DOHH2 (cell line): ENCODE results near the gene ACKR3.

Experiments used
- EZH2phosphoT487 ChIP-seq: fragments of 200-600 bp; sonication (generic); IDR thresholded peaks from 2 replicates; pipeline ENCODE4 v1.6.1; 2017; ENCODE audit warnings: borderline replicate concordance, mild to moderate bottlenecking, antibody characterized with exemption, low read length, moderate library complexity, mixed read lengths
- TF ChIP-seq, protein P1 (sequence below): fragments of 200-600 bp; sonication (generic); IDR thresholded peaks from one replicate; pipeline ENCODE4 v1.5.1; 2014; ENCODE audit warnings: antibody characterized with exemption, mild to moderate bottlenecking, low read depth, low read length; ENCODE audit not compliant: poor library complexity, severe bottlenecking

DNA sequence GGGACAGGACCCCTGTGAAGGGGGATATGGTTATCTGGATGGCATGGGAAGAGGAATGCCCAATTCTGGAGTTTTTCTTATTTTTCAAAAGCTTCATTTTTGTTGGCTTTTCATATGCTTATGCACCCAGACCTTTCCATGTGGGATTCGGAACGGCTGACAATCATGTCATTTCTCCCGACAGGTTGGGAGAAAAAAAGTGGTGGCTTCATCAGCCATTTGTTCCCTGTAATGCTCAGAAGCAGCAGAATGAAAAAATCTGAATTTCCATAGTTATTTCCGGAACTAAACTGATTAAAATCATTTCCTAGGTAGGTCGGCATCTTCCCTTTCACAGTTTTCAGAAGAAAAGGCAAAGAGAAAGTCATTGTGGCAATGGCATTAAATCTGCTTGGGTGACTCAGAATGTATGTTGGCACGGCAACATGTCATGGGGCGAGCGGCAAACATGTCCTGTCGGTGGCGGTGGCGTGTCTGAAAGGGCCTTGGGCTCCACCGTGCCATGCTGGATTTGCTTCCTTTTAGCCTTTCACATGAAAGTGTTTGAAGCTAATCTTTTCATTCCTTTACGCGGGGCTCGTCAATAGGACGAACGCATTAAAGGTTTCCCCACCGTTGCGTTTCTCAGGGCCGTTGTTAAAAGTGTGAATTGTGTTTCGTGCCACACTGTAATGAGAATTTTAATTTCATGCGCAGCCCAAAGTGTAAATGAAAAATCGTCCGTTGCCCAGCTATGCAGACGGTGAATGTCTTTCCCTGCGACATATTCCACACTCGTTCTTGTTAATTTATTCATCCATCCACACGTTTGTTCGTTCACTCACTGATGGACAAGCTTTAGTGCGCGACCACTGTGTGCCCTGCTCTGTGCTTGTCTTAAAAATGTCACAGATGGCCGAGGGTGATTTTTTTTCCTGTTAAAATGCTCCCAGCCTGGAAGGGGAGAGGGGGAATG is 18.5 kb downstream of the ACKR3 start:
- TF ChIP-seq EZH2phosphoT487: no peak
- TF ChIP-seq, protein P1, sequence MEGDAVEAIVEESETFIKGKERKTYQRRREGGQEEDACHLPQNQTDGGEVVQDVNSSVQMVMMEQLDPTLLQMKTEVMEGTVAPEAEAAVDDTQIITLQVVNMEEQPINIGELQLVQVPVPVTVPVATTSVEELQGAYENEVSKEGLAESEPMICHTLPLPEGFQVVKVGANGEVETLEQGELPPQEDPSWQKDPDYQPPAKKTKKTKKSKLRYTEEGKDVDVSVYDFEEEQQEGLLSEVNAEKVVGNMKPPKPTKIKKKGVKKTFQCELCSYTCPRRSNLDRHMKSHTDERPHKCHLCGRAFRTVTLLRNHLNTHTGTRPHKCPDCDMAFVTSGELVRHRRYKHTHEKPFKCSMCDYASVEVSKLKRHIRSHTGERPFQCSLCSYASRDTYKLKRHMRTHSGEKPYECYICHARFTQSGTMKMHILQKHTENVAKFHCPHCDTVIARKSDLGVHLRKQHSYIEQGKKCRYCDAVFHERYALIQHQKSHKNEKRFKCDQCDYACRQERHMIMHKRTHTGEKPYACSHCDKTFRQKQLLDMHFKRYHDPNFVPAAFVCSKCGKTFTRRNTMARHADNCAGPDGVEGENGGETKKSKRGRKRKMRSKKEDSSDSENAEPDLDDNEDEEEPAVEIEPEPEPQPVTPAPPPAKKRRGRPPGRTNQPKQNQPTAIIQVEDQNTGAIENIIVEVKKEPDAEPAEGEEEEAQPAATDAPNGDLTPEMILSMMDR: no peak
